ENCODE results near the gene FASN.

DNA sequence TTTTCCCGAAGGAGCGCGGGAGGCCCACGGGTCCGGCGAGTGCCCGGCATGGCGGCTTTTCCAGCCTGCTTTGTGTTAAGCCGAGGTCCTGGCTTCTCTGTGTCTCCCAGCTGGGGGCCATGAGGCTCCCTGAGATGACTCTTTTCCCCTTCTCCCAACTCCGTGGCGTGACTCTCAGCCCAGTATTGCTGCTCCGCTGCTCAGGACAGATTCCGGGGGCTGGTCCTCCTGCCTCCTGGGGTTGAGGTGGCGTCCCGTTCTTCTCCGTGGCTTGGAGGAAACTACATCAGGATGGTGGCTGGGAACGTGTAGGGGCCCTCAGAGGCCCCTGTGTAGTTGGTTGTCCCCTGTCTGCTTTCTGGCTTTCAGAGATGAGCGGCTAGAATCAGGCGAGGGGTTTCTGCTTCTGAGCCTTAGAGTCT, 45.4 kb downstream of the FASN start:
- TF ChIP-seq POLR2AphosphoS5 (IDR thresholded peaks at IDR 0.05; ENCODE audit: borderline replicate concordance, low read depth, low read length) (no peak), EZH2 (IDR thresholded peaks at IDR 0.05) (no peak), FOXP2 (optimal IDR thresholded peaks at IDR 0.05; ENCODE audit: control extremely low read depth, extremely low read length, insufficient read depth) (no peak)
